Effector memory CD8-positive, alpha-beta T cell (primary cell): ENCODE results near the gene RRBP1.

Experiments used
- ATAC-seq: fragments of 150-1000 bp; cut with Tn5 transposase; replicated peaks from 2 replicates; pipeline ENCODE4 v1.10.0; 2021; ENCODE audit warnings: mild to moderate bottlenecking, moderate library complexity
- DNase-seq, 3 experiments: peaks; one replicate each; pipeline ENCODE4 v3.0.0; 2021
- H3K27ac Mint-ChIP-seq, 2 donors: one replicate each; pipeline ENCODE4 v1.8.0; 2022; ENCODE audit warnings: mild to moderate bottlenecking in 2 of 2, mixed read lengths in 2 of 2, moderate library complexity in 2 of 2
- H3K27me3 Mint-ChIP-seq, 2 donors: one replicate each; pipeline ENCODE4 v1.8.0; 2022; ENCODE audit warnings: mixed read lengths in 2 of 2
- H3K36me3 Mint-ChIP-seq: one replicate; pipeline ENCODE4 v1.8.0; 2022; ENCODE audit warnings: mild to moderate bottlenecking, moderate library complexity, mixed read lengths; ENCODE audit not compliant: insufficient read depth
- H3K4me1 Mint-ChIP-seq, 2 donors: one replicate each; pipeline ENCODE4 v1.8.0; 2022; ENCODE audit warnings: low read depth in 2 of 2, mixed read lengths in 2 of 2
- H3K4me3 Mint-ChIP-seq, 2 donors: one replicate each; pipeline ENCODE4 v1.8.0; 2022; ENCODE audit warnings: mild to moderate bottlenecking in 2 of 2, mixed read lengths in 2 of 2, moderate library complexity in 2 of 2
- H3K9me3 Mint-ChIP-seq, 2 donors: one replicate each; pipeline ENCODE4 v1.8.0; 2022; ENCODE audit warnings: mixed read lengths in 2 of 2

The RRBP1 gene

GRCh38 chr20:17642404-17643269 is 39.4 kb downstream of the RRBP1 start:
- Mint-ChIP-seq H3K27me3 (no peaks in the 10 kb centered on the region), H3K9me3 (no peaks in the 10 kb centered on the region), H3K4me1 (peaks cover 0 to 9% of the 10 kb centered on the region in 2 donors), H3K27ac (peak overlapping the region in 1 of 2 donors; percentile 28), H3K4me3 (no peak overlapping the region), H3K36me3 (peaks cover 12% of the 10 kb centered on the region)
- ATAC-seq (no peak), DNase-seq (no peak)

- no peak for DNase-seq
- Mint-ChIP-seq H3K4me1 (peaks cover 0 to 7% of the 10 kb centered on the region in 2 donors), H3K27ac (no peak overlapping the region), H3K27me3 (no peaks in the 10 kb centered on the region), H3K4me3 (no peak overlapping the region), H3K9me3 (no peaks in the 10 kb centered on the region), H3K36me3 (peaks cover 12% of the 10 kb centered on the region)
- no peak for ATAC-seq
Measured at GRCh38 chr20:17641993-17642392, 40.0 kb downstream of the RRBP1 start.

GRCh38 chr20:17641520-17641964 is 40.5 kb downstream of the RRBP1 start:
- H3K27me3 Mint-ChIP-seq, result no peaks in the 10 kb centered on the region
- DNase-seq, result no peak
- no peak overlapping the region for H3K27ac Mint-ChIP-seq
- no peak for ATAC-seq
- peaks cover 12% of the 10 kb centered on the region for H3K36me3 Mint-ChIP-seq
- H3K4me1 Mint-ChIP-seq, result peaks cover 0 to 3% of the 10 kb centered on the region in 2 donors
- no peak overlapping the region for H3K4me3 Mint-ChIP-seq
- H3K9me3 Mint-ChIP-seq, result no peaks in the 10 kb centered on the region

DNA sequence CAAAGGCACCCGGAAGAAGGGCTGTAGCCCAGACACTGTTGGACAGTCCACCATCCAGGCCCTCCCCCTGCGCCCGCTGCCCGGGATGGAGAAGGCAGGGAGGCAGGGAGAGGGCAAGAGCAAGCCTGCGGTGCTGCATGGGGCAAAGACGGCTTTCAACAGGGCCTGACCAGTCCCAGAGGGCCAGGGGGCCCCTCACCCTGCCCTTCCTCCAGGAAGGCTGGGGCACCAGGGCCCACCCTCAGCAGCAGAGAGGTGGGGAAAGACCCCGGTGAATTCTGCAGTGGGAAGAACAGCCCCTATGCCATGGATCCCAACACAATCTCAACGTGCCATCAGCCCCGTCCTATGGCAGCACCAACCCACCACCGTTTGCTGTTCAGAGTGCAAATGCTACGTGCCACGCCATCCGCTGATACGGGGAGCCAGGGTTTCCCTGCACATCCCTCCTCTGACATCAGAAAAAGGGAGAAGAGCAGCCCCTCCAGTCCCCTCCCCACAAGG is 41.1 kb downstream of the RRBP1 start:
- no peaks in the 10 kb centered on the region for H3K27me3 Mint-ChIP-seq
- ATAC-seq, result no peak
- H3K4me1 Mint-ChIP-seq, result peaks cover 0 to 3% of the 10 kb centered on the region in 2 donors
- no peak overlapping the region for H3K4me3 Mint-ChIP-seq
- no peak for DNase-seq
- H3K27ac Mint-ChIP-seq, result no peak overlapping the region
- H3K36me3 Mint-ChIP-seq, result peaks cover 13% of the 10 kb centered on the region
- no peaks in the 10 kb centered on the region for H3K9me3 Mint-ChIP-seq

GRCh38 chr20:17640146-17640874 is 41.7 kb downstream of the RRBP1 start:
- Mint-ChIP-seq H3K27ac (peak overlapping the region in 1 of 2 donors; percentile 35), H3K27me3 (no peaks in the 10 kb centered on the region), H3K36me3 (peaks cover 16% of the 10 kb centered on the region), H3K4me3 (no peak overlapping the region), H3K4me1 (peaks cover 0 to 3% of the 10 kb centered on the region in 2 donors), H3K9me3 (no peaks in the 10 kb centered on the region)
- no peak for DNase-seq
- ATAC-seq, result no peak

DNA sequence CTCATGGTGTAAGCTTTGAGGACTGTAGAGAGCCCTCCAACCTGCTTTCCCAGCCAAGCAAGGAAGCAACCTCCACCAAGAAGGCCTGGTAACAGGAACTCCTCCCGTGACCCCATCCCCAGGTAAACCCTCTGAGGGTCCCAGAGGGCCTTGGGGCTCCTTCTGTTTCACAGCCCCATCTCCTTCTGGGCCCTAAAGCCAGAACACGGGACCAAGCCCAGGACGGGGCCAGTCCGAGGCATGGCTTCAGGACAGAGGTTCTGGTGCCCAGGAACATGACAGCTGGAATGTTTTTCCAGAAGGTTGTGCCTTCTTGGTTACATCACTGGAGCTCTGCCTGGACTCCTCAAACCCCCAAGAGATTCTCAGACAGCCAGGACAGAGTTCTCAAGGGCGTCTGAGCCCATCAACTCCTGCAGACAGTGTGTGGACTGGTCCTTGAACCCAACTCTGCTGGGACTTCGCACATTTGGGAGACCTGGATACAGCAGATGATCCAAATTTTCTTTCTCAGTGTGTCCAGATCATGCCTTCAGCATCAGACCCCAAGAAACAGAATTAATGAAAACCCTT is 43.1 kb downstream of the RRBP1 start:
- ATAC-seq, result no peak
- Mint-ChIP-seq H3K4me3 (no peak overlapping the region), H3K27me3 (no peaks in the 10 kb centered on the region), H3K27ac (no peak overlapping the region), H3K9me3 (no peaks in the 10 kb centered on the region), H3K4me1 (no peaks in the 10 kb centered on the region), H3K36me3 (peaks cover 19% of the 10 kb centered on the region)
- DNase-seq, result no peak

DNA sequence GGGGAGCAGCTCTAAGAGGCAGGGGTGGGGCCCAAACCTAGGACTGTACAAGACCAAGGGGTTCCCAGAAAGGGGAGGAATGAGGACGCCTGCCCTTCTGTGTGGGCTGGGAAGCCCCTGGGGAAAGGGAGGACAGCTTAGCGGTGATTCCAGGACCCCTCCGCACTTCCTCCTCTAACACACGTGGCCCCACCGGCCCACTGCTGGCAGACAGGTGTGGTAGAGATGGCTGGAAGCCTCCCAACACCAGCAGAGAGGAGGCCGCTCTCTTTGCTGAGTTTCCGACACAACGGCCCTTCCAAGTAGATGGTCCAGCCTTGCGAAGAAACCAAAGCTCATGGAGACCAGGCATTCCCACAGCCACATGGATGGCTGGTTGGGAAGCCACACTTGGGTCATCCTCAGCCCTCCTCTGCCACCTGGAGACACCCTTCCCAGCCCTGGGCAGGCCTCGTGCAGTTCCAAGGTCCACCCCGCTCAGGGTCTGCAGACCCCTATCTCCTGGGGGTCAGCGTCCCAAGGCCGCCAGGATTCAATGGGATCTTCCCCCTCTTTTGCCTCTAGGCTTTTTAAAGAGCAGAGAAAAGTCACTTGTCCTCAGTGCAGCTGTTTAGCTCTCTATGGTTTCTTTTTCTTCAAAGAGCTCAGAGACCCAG is 43.9 kb downstream of the RRBP1 start:
- H3K9me3 Mint-ChIP-seq, result no peaks in the 10 kb centered on the region
- no peak for DNase-seq

DNA sequence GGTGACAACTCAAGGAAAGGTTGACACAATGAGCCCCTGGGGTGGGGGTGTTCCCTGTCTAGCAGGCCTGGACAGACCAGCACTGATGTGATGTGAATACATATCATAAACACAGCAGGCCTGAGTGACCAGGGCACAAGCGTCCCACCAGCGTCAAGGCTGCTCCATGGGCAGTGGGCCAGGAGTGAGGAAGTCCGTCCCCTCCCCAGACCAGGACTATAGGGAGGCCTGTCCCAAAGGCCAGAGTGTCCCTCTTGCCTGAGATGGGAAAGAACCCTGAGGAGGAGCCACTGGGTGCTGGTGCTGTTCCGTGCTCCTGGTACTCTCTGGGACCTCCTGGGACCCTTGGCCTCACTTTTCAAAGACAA is 44.6 kb downstream of the RRBP1 start:
- Mint-ChIP-seq H3K9me3 (no peaks in the 10 kb centered on the region), H3K27me3 (no peaks in the 10 kb centered on the region), H3K36me3 (peaks cover 26% of the 10 kb centered on the region), H3K4me1 (no peaks in the 10 kb centered on the region), H3K27ac (no peak overlapping the region), H3K4me3 (no peak overlapping the region)
- ATAC-seq (no peak), DNase-seq (no peak)

More for the DNA sequence above, 43.9 kb downstream of the RRBP1 start:
- no peak for ATAC-seq
- H3K27ac Mint-ChIP-seq, result no peak overlapping the region
- no peaks in the 10 kb centered on the region for H3K27me3 Mint-ChIP-seq
- peaks cover 24% of the 10 kb centered on the region for H3K36me3 Mint-ChIP-seq
- no peak overlapping the region for H3K4me3 Mint-ChIP-seq
- no peaks in the 10 kb centered on the region for H3K4me1 Mint-ChIP-seq

DNA sequence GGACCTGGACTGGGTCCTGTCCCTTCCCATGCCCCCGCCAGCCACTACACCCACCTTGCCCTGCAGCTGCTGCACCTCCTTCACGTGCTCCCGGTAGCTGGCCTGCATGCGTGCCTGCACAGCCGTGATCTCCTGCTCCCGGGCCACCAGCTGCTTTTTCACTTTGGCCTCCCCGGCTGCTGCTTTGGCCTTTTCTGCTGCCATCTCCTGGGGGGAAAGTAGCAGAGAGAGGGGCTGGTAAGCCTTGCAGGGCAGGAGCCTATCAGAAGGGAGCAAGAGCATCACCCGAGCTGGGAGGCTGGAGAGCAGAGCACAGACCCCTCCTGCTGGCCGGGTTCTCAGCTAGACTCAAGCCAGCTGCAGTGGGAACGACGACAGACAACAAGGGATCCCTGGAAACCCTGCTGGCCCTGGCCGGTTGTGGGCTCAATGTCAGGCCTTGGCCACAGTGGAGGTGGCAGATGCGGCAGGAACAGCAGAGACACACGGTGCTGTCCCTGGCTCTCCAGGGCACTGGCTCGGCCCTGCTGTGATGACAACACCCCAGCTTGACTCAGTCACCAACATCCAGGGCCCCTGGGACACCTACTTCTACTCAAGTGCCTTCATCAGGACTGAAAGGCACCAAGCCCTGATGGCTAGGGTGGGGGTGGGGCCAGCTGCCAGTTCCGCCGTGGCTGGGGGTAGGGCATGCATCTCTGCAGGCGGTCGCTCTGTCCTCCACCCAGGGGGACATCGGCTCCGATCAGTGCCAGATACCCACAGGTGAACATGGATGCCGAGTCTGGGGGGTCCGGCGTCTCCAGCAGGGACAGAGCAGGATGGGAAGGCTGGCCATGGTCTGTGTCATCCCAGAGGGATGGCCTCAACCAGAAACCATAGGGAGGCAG is 45.3 kb downstream of the RRBP1 start:
- H3K36me3 Mint-ChIP-seq, result peaks cover 29% of the 10 kb centered on the region
- H3K27me3 Mint-ChIP-seq, result no peaks in the 10 kb centered on the region
- no peak overlapping the region for H3K27ac Mint-ChIP-seq

DNA sequence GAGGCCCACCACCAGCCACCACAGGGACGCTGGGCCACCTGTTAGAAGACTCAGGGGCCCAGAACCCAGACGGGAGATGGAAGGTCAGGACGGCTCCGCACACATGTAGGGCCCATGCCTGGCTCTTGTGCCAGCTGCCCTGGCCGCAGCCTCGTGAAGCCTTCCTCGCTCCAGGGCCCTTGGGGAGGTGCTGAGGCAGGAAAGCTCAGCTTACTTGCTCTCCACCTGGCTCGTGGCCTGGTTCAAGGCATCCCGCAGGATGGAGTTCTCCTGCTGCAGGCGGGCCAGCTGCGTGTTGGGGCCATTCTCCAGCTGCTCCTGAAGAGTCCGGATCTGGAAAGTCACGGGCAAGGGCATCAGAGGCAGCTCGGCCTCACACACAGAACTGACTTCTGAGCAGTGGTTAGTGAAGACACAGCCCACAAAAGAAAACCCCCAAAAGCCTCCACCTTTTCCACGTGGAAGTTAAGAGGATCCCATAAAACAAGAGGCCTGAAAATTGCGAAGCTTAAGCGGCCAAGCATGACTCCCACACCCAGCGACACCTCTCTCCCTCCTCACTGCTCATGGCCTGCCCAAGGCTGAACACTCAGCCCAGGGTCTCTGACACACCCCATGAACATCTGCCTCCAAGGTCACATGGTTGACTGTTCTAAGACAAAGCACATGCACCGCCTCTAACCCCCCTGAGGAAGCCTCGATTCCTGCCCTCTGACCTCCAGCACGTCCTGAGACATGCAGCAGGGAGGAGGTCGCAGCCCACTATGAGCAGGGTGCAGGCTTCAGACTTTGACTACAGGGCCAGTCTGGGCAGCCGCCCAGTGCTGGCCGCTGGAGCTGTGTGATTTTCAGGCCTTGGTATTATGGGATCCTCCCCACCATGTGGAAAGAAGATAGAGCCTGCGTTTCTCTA is 46.5 kb downstream of the RRBP1 start:
- no peaks in the 10 kb centered on the region for H3K27me3 Mint-ChIP-seq
- no peaks in the 10 kb centered on the region for H3K9me3 Mint-ChIP-seq
- H3K4me1 Mint-ChIP-seq, result no peaks in the 10 kb centered on the region
- no peak overlapping the region for H3K4me3 Mint-ChIP-seq
- peak overlapping the region in 1 of 2 donors; percentile 15 for H3K27ac Mint-ChIP-seq
- peaks cover 29% of the 10 kb centered on the region for H3K36me3 Mint-ChIP-seq
- ATAC-seq (no peak), DNase-seq (no peak)

More for the DNA sequence above, 45.3 kb downstream of the RRBP1 start:
- no peak overlapping the region for H3K4me3 Mint-ChIP-seq
- ATAC-seq (no peak), DNase-seq (no peak)
- no peaks in the 10 kb centered on the region for H3K4me1 Mint-ChIP-seq
- no peaks in the 10 kb centered on the region for H3K9me3 Mint-ChIP-seq

DNA sequence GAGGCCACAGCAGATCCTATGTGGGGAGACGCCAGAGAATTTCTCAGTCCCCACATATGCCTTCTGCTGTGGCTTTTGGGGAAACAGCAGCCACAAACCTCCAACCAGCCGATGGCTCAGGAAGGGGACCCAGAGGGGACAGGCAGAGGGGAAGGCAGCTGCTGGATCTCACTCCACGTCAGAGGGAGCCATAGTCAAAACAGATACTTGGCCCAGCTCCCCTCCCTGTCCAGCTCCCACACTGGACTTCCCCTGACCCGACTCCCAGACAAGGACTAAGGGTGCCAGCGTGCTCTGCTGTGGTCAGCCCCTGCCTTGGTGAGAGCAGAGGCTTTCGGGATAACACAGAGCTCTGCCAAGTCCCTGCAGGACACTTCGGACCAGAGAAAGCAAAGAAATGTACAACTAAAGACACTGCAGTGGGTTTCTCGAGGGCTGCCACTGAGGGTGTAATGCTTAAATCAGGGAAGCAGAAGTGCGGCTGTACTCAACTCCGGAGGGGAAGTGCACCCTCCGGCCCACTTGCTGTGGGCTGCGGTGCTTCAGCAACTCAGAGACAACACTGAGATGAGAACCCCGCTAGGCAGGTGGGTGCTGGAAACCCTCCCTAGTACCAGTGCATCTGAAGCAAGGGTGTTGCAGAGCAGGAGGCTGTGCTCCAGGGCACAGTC is 47.2 kb downstream of the RRBP1 start:
- no peak for ATAC-seq
- DNase-seq, result no peak
- Mint-ChIP-seq H3K4me1 (no peaks in the 10 kb centered on the region), H3K4me3 (no peak overlapping the region), H3K27me3 (no peaks in the 10 kb centered on the region), H3K9me3 (no peaks in the 10 kb centered on the region), H3K27ac (no peak overlapping the region), H3K36me3 (peaks cover 27% of the 10 kb centered on the region)
